AG08396 (cell line): Measurements from ENCODE around the gene ROCK1.

Experiments
- DNase-seq: peaks from one replicate; pipeline ENCODE4 v3.0.0; 2012; ENCODE audit warnings: low spot score, mixed read lengths

The ROCK1 gene

GRCh38 chr18:21105936-21106335 is 5.7 kb downstream of the ROCK1 start:
- DNase-seq: no peak

- DNase-seq: no peak
Observed at GRCh38 chr18:21101172-21101571, 10.4 kb downstream of the ROCK1 start.

- DNase-seq: no peak
Observed at GRCh38 chr18:21100678-21101077, 10.9 kb downstream of the ROCK1 start.

- no peak for DNase-seq
Observed at GRCh38 chr18:21100146-21100545, 11.5 kb downstream of the ROCK1 start.

- no peak for DNase-seq
Observed at GRCh38 chr18:21099442-21099841, 12.2 kb downstream of the ROCK1 start.

GRCh38 chr18:21096760-21097159 is 14.9 kb downstream of the ROCK1 start:
- DNase-seq: no peak

GRCh38 chr18:21093133-21093532 is 18.5 kb downstream of the ROCK1 start:
- no peak for DNase-seq

- no peak for DNase-seq
Observed at GRCh38 chr18:21090680-21091079, 20.9 kb downstream of the ROCK1 start.

GRCh38 chr18:21085579-21086166 is 25.9 kb downstream of the ROCK1 start:
- no peak for DNase-seq

GRCh38 chr18:21084511-21085078 is 27.0 kb downstream of the ROCK1 start:
- DNase-seq: no peak

GRCh38 chr18:21083017-21083416 is 28.6 kb downstream of the ROCK1 start:
- no peak for DNase-seq

- DNase-seq: no peak
Observed at GRCh38 chr18:21081426-21081825, 30.2 kb downstream of the ROCK1 start.

- DNase-seq: no peak
Observed at GRCh38 chr18:21080576-21080975, 31.0 kb downstream of the ROCK1 start.

- no peak for DNase-seq
Observed at GRCh38 chr18:21074336-21075323, 37.0 kb downstream of the ROCK1 start.

- no peak for DNase-seq
Observed at GRCh38 chr18:21073180-21073579, 38.4 kb downstream of the ROCK1 start.

GRCh38 chr18:21071071-21071470 is 40.5 kb downstream of the ROCK1 start:
- no peak for DNase-seq

GRCh38 chr18:21069468-21069867 is 42.1 kb downstream of the ROCK1 start:
- DNase-seq: no peak

GRCh38 chr18:21064347-21064746 is 47.3 kb downstream of the ROCK1 start:
- DNase-seq: no peak

GRCh38 chr18:21063011-21063410 is 48.6 kb downstream of the ROCK1 start:
- no peak for DNase-seq

- no peak for DNase-seq
Observed at GRCh38 chr18:21057112-21057511, 54.5 kb downstream of the ROCK1 start.

- no peak for DNase-seq
Observed at GRCh38 chr18:21056545-21056944, 55.1 kb downstream of the ROCK1 start.

- no peak for DNase-seq
Observed at GRCh38 chr18:21054252-21054821, 57.3 kb downstream of the ROCK1 start.

GRCh38 chr18:21053127-21053526 is 58.5 kb downstream of the ROCK1 start:
- peak; percentile 63 for DNase-seq
